Measurements from ENCODE around the gene VPS37B. TPM values are rescaled to one million over a fixed set of nuclear protein-coding genes. Genes with fewer than 3 reads are reported as not detected.

Gene VPS37B
- total RNA-seq, 4 donors from 2014 or later = 49.5 to 92.8 (median 58.4) TPM

DNA sequence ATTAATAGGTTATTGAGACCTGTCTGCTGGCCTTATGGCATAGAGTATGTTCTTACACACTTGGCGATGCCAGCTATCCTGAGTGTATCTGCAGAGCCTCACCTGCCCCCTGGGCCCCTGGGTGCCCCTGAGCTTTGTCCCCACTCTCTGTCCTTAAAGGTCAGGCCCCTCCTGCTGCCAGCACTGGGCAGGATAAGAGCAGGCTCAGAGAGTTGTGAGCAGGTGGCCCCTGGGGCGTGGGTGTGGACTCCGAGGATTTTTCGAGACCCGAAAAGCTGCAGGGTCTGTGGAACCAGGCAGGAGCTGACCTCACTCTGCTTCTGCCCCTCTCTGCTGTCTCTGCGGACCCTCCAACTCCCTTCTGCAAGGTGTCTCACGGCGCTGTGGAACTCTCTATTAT, 52.5 kb downstream of the VPS37B start:
- no peaks in the 10 kb centered on the region for H3K9me3 ChIP-seq
- no peak overlapping the region for H3K4me3 ChIP-seq
- no peaks in the 10 kb centered on the region for H3K27me3 ChIP-seq
- peaks cover 0 to 36% (median 1%) of the 10 kb centered on the region in 4 donors for H3K4me1 ChIP-seq
- DNase-seq = no peak
- peaks cover 0 to 4% (median 0%) of the 10 kb centered on the region in 3 donors for H3K36me3 ChIP-seq
- no peak for TF ChIP-seq POLR2A (IDR thresholded peaks at IDR 0.05)
- no peak for TF ChIP-seq CTCF (IDR thresholded peaks at IDR 0.05)
- H3K27ac ChIP-seq = no peak overlapping the region

- DNase-seq = no peak
- Histone ChIP-seq H3K36me3 (no peaks in the 10 kb centered on the region), H3K9me3 (no peaks in the 10 kb centered on the region), H3K27ac (no peak overlapping the region), H3K4me3 (no peak overlapping the region), H3K4me1 (peaks cover 0 to 39% (median 3%) of the 10 kb centered on the region in 4 donors), H3K27me3 (no peaks in the 10 kb centered on the region)
- no peak for TF ChIP-seq CTCF (IDR thresholded peaks at IDR 0.05)
- no peak for TF ChIP-seq POLR2A (IDR thresholded peaks at IDR 0.05)
These were observed 53.2 kb downstream of the VPS37B start for GRCh38 chr12:122842505-122843405.

- H3K27ac ChIP-seq = peak overlapping the region in 1 of 4 donors; percentile 20
- H3K4me1 ChIP-seq = peaks cover 0 to 47% (median 6%) of the 10 kb centered on the region in 4 donors
- H3K36me3 ChIP-seq = no peaks in the 10 kb centered on the region
- no peaks in the 10 kb centered on the region for H3K27me3 ChIP-seq
- TF ChIP-seq CTCF (IDR thresholded peaks at IDR 0.05) (no peak), POLR2A (IDR thresholded peaks at IDR 0.05) (no peak)
- H3K4me3 ChIP-seq = no peak overlapping the region
- peak in 1 of 3 donors; percentile 41 for DNase-seq
- no peaks in the 10 kb centered on the region for H3K9me3 ChIP-seq
These were observed 54.2 kb downstream of the VPS37B start for GRCh38 chr12:122841544-122842321.

DNA sequence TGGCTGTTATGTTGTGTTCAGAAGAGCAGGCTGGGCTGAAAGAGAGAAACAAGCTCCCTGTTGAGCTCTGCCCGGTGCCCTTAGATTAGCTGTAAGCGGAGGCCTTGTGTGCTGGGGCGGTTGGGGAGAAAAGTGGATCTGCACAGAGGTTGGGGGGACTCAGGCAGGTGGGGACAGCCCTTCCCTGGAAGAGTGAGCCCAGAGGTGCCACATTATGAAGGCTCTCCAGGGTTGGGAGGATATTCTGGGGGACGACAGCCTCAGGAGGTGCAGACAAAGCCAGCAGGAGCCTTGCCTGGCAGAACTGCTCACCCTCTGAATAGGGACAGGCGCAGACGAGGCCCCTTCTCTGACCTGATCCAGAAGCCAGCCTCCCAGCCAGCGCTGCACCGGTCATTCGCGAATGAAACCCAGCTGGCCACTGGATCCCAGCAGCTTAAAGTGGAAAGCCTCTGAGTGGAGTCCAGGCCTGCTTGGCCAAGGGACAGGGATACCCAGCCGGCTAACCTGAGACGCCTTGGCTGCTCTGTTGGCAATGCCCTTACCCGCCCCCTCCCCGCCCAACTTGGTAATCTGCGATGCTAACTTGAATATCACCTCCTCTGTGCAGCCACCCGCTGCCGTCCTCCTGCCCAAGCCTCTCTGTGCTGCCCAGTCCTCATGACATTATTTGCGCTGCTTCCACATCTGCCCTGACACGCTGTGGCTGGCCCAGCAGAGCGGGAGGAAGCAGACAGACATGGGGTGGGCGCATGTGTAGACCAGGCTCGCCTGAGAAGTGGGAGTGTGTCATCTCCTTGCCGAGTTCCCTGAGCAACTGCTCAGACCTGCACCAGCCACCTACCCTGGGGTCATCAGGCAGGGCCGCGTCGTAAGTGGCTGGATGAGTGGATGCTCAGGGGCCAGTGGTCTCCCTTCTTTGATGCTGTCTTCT, 55.1 kb downstream of the VPS37B start:
- Histone ChIP-seq H3K4me3 (no peak overlapping the region), H3K27me3 (no peaks in the 10 kb centered on the region), H3K27ac (no peak overlapping the region), H3K36me3 (no peaks in the 10 kb centered on the region), H3K4me1 (peaks cover 0 to 47% (median 6%) of the 10 kb centered on the region in 4 donors), H3K9me3 (no peaks in the 10 kb centered on the region)
- DNase-seq = peak in 1 of 3 donors; percentile 42
- TF ChIP-seq POLR2A (IDR thresholded peaks at IDR 0.05) (no peak), CTCF (IDR thresholded peaks at IDR 0.05) (no peak)
